SJCRH30 (cell line): ENCODE results near the gene RANBP3L. TPM values are rescaled to one million over a fixed set of nuclear protein-coding genes. Genes with fewer than 3 reads are reported as not detected.
"Not testable (repeated sequence)": the region's sequence is repeated elsewhere in the genome, so short reads cannot be mapped to it uniquely, and the experiment has no call there.

Source experiments
- DNase-seq, 2 experiments: peaks; one replicate each; pipeline ENCODE4 v3.0.0-alpha.2; 2015 to 2020
- H3K27ac ChIP-seq: fragments of 250-450 bp; sonication (Bioruptor Pico); 2 replicates; pipeline ENCODE4 v1.5.1; 2020; ENCODE audit warnings: mild to moderate bottlenecking, moderate library complexity
- H3K27me3 ChIP-seq: fragments of 250-450 bp; sonication (Bioruptor Pico); 2 replicates; pipeline ENCODE4 v1.5.1; 2020; ENCODE audit warnings: mild to moderate bottlenecking, moderate library complexity
- H3K36me3 ChIP-seq: fragments of 250-450 bp; sonication (Bioruptor Pico); 2 replicates; pipeline ENCODE4 v1.5.1; 2020; ENCODE audit warnings: mild to moderate bottlenecking, moderate library complexity
- H3K4me1 ChIP-seq: fragments of 250-450 bp; sonication (Bioruptor Pico); 2 replicates; pipeline ENCODE4 v1.5.1; 2020; ENCODE audit warnings: mild to moderate bottlenecking, moderate library complexity
- H3K4me3 ChIP-seq: fragments of 250-450 bp; sonication (Bioruptor Pico); 2 replicates; pipeline ENCODE4 v1.5.1; 2020; ENCODE audit warnings: mild to moderate bottlenecking, moderate library complexity
- H3K9me3 ChIP-seq: fragments of 250-450 bp; sonication (Bioruptor Pico); replicated peaks from 2 replicates; pipeline ENCODE4 v1.5.1; 2020; ENCODE audit warnings: mild to moderate bottlenecking, moderate library complexity
- total RNA-seq: library from RNA; depleted of rRNA; stranded (reverse); fragments of >200 nt; shearing (Covaris generic); gene quantifications from 2 replicates; pipeline ENCODE4 v1.2.3, GENCODE V29; 2014; rRNA removed

The RANBP3L gene
- 0.73 and 0.93 TPM in 2 replicates for total RNA-seq

DNA sequence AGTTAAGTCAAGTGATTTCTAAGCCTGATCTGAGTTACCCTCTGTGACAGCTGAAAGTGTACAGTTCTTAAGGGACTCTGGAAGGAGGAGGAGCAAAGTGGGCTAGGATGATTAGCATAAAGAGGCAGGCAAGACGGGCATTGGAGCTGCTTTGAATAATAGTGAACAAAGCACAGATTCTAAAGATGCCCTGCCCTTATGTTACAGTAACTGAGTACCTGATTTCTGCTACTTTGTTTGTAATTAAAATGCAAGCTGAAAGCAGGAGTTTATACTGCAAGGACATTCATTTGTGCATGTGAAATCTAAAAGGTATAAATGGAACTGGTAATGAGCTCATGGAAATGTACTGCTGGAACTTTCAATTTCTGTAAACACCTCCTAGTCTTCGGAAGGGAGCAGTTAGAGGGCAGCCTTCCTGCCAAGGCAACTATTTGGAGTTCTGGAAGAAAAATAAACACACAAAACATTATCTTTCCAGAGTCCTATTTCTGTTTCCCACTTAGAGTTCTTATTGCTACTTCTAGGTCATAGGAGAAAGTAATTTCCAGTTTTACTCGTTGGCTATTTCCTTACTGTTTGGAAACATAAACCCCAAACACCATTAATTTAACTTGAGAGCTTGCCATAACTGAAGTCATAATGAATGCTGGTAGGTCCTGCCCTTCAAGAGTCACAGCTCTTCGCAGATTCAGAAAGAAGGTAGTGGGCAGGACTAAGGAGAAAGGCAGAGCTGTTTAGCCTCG, at the start of gene RANBP3L:
TSS of gene RANBP3L (minus strand) at position 45 of the 746 bp plus-strand sequence. CDS start 486 bp downstream, outside the sequence.
- peak within 1 kb of the TSS; percentile 41 for H3K4me3 ChIP-seq
- DNase-seq = peak; percentile 48 to 81
- no peaks in the 10 kb centered on the region for H3K9me3 ChIP-seq
- H3K27me3 ChIP-seq = no peaks in the 10 kb centered on the region
- no peak within 1 kb of the TSS for H3K27ac ChIP-seq
- peaks cover 16% of the 10 kb centered on the region for H3K4me1 ChIP-seq
- no peaks in the 10 kb centered on the region for H3K36me3 ChIP-seq

- H3K9me3 ChIP-seq = no peaks in the 10 kb centered on the region; the same call in 1 of the 2 replicates
- no peak overlapping the region for H3K4me3 ChIP-seq
- H3K27ac ChIP-seq = no peak overlapping the region
- peaks cover 3% of the 10 kb centered on the region for H3K4me1 ChIP-seq
- no peaks in the 10 kb centered on the region for H3K36me3 ChIP-seq
- no peaks in the 10 kb centered on the region for H3K27me3 ChIP-seq
- no peak for DNase-seq
Observed at GRCh38 chr5:36346896-36347690, 45.4 kb upstream of the RANBP3L start.

DNA sequence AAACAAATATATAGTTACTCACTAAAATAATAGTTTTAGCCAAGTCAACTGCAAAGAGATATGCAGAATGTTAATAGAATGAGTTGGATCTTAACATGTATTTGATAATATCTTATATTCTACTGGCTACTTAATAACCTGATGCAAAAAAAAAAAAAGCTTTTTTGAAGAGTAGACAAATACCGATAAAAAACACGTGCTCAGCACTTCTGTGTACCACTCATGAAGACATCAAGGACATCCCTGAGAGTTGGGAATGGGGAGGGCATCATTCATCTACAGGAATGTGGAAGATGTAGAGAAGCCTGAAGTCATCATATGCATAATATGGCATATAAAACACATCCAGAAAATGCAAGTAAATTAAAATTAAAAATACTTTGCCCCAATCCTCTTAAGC, 43.2 kb upstream of the RANBP3L start:
- DNase-seq = no peak
- H3K4me1 ChIP-seq = peaks cover 3% of the 10 kb centered on the region
- H3K27me3 ChIP-seq = no peaks in the 10 kb centered on the region
- no peaks in the 10 kb centered on the region; the same call in 1 of the 2 replicates for H3K9me3 ChIP-seq
- H3K4me3 ChIP-seq = no peak overlapping the region
- H3K27ac ChIP-seq = no peak overlapping the region
- H3K36me3 ChIP-seq = no peaks in the 10 kb centered on the region

GRCh38 chr5:36341720-36342119, 40.0 kb upstream of the RANBP3L start:
- not testable (repeated sequence) for H3K4me1 ChIP-seq, DNase-seq, H3K36me3 ChIP-seq, H3K27ac ChIP-seq, H3K27me3 ChIP-seq, H3K4me3 ChIP-seq, H3K9me3 ChIP-seq

DNA sequence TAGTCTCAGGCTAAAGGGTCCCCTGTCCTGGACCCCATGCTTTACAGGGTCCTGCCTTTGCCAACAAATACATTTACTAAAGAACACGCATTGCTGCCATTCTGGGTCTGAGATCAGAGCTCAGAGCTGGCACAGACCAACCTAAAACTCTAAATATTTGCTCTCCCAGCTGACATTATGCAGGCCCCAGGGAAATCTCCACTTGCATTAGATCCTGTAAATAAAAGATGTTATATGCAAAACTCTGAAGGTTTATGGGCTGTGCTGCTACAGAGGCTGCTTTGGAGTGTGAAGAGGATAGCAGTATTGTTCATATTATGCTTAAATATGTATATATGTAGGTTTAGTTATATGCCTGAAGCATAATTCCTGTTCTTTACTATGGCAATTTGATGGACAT, 35.9 kb upstream of the RANBP3L start:
- Histone ChIP-seq H3K9me3 (no peaks in the 10 kb centered on the region), H3K27me3 (no peaks in the 10 kb centered on the region)

GRCh38 chr5:36334315-36334714, 32.6 kb upstream of the RANBP3L start:
- Histone ChIP-seq H3K36me3 (no peaks in the 10 kb centered on the region), H3K4me1 (no peaks in the 10 kb centered on the region), H3K9me3 (no peaks in the 10 kb centered on the region), H3K4me3 (no peak overlapping the region), H3K27ac (no peak overlapping the region), H3K27me3 (no peaks in the 10 kb centered on the region)
- DNase-seq = no peak

More for the DNA sequence above, 35.9 kb upstream of the RANBP3L start:
- H3K36me3 ChIP-seq = no peaks in the 10 kb centered on the region
- no peak overlapping the region for H3K4me3 ChIP-seq
- DNase-seq = no peak
- H3K27ac ChIP-seq = no peak overlapping the region
- H3K4me1 ChIP-seq = no peaks in the 10 kb centered on the region

DNA sequence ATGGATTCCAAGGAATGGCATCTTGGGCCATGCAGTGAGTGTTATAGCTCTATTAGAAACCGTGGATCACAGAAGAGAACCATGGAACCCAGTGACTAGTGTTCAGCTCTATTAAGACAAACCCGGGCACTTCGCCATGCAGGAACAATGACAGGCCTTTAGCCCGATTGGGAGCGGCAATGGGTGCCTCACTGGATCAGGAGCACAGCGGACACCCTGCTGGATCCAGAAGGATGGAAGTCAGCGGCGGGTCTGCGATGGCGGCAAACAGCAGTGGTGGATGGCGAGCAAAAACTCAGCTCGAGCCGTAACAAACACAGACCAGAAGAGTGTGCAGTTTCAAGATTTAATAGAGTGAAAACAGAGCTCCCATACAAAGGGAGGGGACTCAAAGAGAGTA, 31.0 kb upstream of the RANBP3L start:
- not testable (repeated sequence) for H3K36me3 ChIP-seq, H3K9me3 ChIP-seq, DNase-seq, H3K4me1 ChIP-seq, H3K4me3 ChIP-seq, H3K27ac ChIP-seq, H3K27me3 ChIP-seq

DNA sequence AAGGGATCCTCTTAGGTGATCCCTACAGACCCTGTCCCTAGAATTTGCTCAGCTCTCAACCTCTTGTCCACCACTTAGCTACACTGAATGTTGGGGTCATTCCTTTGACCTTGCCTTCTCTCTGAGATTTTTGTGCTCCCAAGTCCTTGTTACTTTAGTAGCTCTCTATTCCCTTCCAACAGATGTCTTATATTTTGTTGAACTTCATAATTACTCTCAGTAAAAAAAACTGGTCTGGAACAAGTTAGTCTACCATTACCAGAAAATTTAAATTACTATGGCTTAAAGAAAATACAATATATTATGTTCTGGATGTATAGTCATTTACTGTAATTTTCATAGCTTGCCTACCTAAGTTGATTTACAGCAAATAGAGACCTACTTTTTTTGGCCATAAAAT, 23.5 kb upstream of the RANBP3L start:
- H3K4me3 ChIP-seq = no peak overlapping the region
- no peaks in the 10 kb centered on the region for H3K36me3 ChIP-seq
- H3K4me1 ChIP-seq = no peaks in the 10 kb centered on the region
- DNase-seq = no peak
- H3K9me3 ChIP-seq = no peaks in the 10 kb centered on the region
- H3K27ac ChIP-seq = no peak overlapping the region
- no peaks in the 10 kb centered on the region for H3K27me3 ChIP-seq

DNA sequence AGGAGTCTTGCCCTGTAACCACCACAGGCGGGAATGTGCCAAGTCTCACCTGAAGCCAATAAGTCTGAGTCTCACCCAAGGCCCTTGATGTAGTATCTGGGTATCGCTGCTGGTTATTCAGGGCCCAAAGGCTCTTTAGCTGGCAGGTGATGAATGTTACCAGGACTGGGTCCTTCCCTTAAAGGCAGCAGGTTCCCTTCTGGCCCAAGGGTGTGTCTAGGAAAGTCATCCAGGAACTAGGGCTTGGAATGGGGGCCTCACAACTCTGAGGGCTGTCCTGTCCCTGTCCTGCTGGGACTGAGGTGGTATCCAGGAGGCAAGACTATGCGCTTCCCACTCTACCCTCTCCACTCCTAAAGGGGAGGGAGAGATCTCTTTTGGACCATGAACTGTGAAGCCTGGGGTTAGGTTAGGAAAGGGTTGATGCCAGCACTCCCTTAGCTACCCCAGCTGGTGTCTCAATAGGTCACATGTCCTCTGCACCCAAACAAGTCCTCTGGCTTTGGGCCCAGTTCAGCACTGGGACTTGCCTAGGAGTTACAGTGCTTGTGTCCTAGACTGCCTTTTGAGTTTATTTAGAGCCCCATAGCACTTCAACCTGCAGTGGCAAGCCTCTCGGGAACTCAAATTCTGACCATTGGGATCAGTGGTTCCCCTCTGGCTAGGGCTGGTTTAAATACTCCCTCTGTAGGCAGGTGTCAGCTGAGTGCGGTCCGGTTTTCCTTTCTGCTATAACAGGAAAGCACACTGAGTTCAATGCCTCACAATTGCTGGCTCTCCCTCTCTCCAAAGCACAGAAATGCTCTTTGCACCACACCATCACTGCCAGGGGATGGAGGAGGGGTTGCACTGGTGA, 22.5 kb upstream of the RANBP3L start:
- Histone ChIP-seq H3K36me3 (no peaks in the 10 kb centered on the region), H3K27me3 (no peaks in the 10 kb centered on the region), H3K9me3 (no peaks in the 10 kb centered on the region), H3K27ac (no peak overlapping the region), H3K4me3 (no peak overlapping the region), H3K4me1 (no peaks in the 10 kb centered on the region)
- no peak for DNase-seq

GRCh38 chr5:36312953-36313672, 11.4 kb upstream of the RANBP3L start:
- no peak overlapping the region for H3K4me3 ChIP-seq
- no peak overlapping the region for H3K27ac ChIP-seq
- H3K9me3 ChIP-seq = no peaks in the 10 kb centered on the region
- H3K4me1 ChIP-seq = no peaks in the 10 kb centered on the region
- DNase-seq = no peak
- H3K36me3 ChIP-seq = no peaks in the 10 kb centered on the region
- H3K27me3 ChIP-seq = no peaks in the 10 kb centered on the region

- H3K9me3 ChIP-seq = no peaks in the 10 kb centered on the region
- peak in 1 of 2 experiments; percentile 11 for DNase-seq
- no peaks in the 10 kb centered on the region for H3K4me1 ChIP-seq
- H3K4me3 ChIP-seq = no peak overlapping the region
- no peaks in the 10 kb centered on the region for H3K36me3 ChIP-seq
- no peaks in the 10 kb centered on the region for H3K27me3 ChIP-seq
- no peak overlapping the region for H3K27ac ChIP-seq
Observed at GRCh38 chr5:36311956-36312355, 10.3 kb upstream of the RANBP3L start.

DNA sequence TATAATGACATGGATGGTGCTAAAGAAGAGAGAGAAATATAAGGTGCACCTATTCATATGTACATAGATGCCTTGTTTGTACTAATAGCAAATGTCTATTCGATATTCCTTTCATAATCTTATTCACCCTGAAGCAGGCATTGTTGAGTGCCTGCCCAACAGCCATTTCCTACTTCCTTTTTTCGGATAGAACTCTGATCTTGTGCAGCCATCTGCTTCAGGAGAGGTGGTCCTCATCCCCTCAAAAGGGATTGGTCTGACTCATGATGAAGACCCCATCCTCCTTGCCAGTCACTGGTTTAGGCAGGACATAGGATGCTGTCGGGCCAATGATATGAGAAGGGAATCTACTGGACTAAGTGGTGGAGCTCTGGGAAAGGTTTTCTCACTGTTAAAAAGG, 8.4 kb upstream of the RANBP3L start:
- Histone ChIP-seq H3K36me3 (no peaks in the 10 kb centered on the region), H3K27me3 (no peaks in the 10 kb centered on the region), H3K9me3 (no peaks in the 10 kb centered on the region), H3K4me1 (no peaks in the 10 kb centered on the region; the same call in 1 of the 2 replicates), H3K4me3 (no peak overlapping the region), H3K27ac (no peak overlapping the region)
- no peak for DNase-seq

- peaks cover 9% of the 10 kb centered on the region; the same call in 1 of the 2 replicates for H3K4me1 ChIP-seq
- DNase-seq = peak; percentile 57 to 78
- H3K27ac ChIP-seq = no peak overlapping the region
- no peak overlapping the region for H3K4me3 ChIP-seq
- no peaks in the 10 kb centered on the region for H3K27me3 ChIP-seq
- no peaks in the 10 kb centered on the region for H3K9me3 ChIP-seq
- no peaks in the 10 kb centered on the region for H3K36me3 ChIP-seq
Observed at GRCh38 chr5:36305571-36306326, 4.0 kb upstream of the RANBP3L start.
